SK-N-SH (cell line): Measurements from ENCODE around the gene MCC. TPM values are rescaled to one million over a fixed set of nuclear protein-coding genes. Genes with fewer than 3 reads are reported as not detected.
"Not testable (repeated sequence)": the region's sequence is repeated elsewhere in the genome, so short reads cannot be mapped to it uniquely, and the experiment has no call there.

Experiments
- CTCF ChIA-PET: fragments of 300-600, 350-600 bp; formaldehyde crosslinking; extraction: SDS; loops from one replicate; lab custom pipeline; 2021; lab: Yijun Ruan, JAX
- POLR2A ChIA-PET: fragments of 350-600 bp; sonication (Branson Sonifier 250); formaldehyde crosslinking; extraction: SDS; loops from one replicate; lab custom pipeline; 2020; ENCODE audit warnings: antibody characterized with exemption, inconsistent platforms; lab: Yijun Ruan, JAX
- DNase-seq: peaks from one replicate; pipeline ENCODE4 v3.0.0; 2012
- H2AFZ ChIP-seq: fragments of 200-600 bp; sonication (generic); 2 replicates; pipeline ENCODE4 v1.8.1; 2016; ENCODE audit warnings: antibody characterized with exemption, mild to moderate bottlenecking, low read depth
- H3F3A ChIP-seq: fragments of 200-600 bp; sonication (generic); replicated peaks from 2 replicates; pipeline ENCODE3; 2016; ENCODE audit warnings: antibody characterized with exemption, mild to moderate bottlenecking; ENCODE audit not compliant: insufficient read depth
- H3K27ac ChIP-seq, 2 experiments: fragments of 200-500 bp in 1 of 2; fragments of 200-600 bp in 1 of 2; sonication (Bioruptor generic) in 1 of 2; sonication (generic), shearing (Covaris generic) in 1 of 2; 2 replicates each; pipeline versions ENCODE4 v1.5.1 to v1.6.1; 2014 to 2016; ENCODE audit warnings: low read depth in 2 of 2, inconsistent platforms in 1 of 2, low read length in 1 of 2, mild to moderate bottlenecking in 1 of 2, mixed read lengths in 1 of 2
- H3K27me3 ChIP-seq: fragments of 200-600 bp; sonication (generic), shearing (Covaris generic); 2 replicates; pipeline ENCODE4 v1.6.1; 2016; ENCODE audit warnings: mixed run types; ENCODE audit not compliant: insufficient read depth
- H3K36me3 ChIP-seq, 2 experiments: fragments of 200-500 bp in 1 of 2; fragments of 200-600 bp in 1 of 2; sonication (Bioruptor generic) in 1 of 2; sonication (generic) in 1 of 2; replicated peaks in 1 of 2; 2 replicates each; pipeline versions ENCODE3 to v1.5.1; 2014 to 2016; ENCODE audit warnings: low read length in 1 of 2, mild to moderate bottlenecking in 1 of 2; ENCODE audit not compliant: insufficient read depth in 2 of 2, control insufficient read depth in 1 of 2
- H3K4me1 ChIP-seq, 2 experiments: fragments of 200-500 bp in 1 of 2; fragments of 200-600 bp in 1 of 2; sonication (Bioruptor generic) in 1 of 2; sonication (generic), shearing (Covaris generic) in 1 of 2; 2 replicates each; pipeline versions ENCODE4 v1.5.1 to v1.6.1; 2014 to 2016; ENCODE audit warnings: low read depth in 1 of 2, low read length in 1 of 2, mixed run types in 1 of 2; ENCODE audit not compliant: insufficient read depth in 2 of 2, control insufficient read depth in 1 of 2
- H3K4me2 ChIP-seq: fragments of 200-600 bp; sonication (generic), shearing (Covaris generic); 2 replicates; pipeline ENCODE4 v1.6.1; 2017; ENCODE audit warnings: mixed run types
- H3K4me3 ChIP-seq, 2 experiments: fragments of 200-500 bp in 1 of 2; fragments of 200-600 bp in 1 of 2; sonication (Bioruptor generic) in 1 of 2; sonication (generic), shearing (Covaris generic) in 1 of 2; 2 replicates each; pipeline versions ENCODE4 v1.5.1 to v1.8.1; 2014 to 2016; ENCODE audit warnings: low read depth in 2 of 2, inconsistent platforms in 1 of 2, low read length in 1 of 2, mild to moderate bottlenecking in 1 of 2, mixed read lengths in 1 of 2, moderate library complexity in 1 of 2
- H3K79me2 ChIP-seq: fragments of 200-600 bp; sonication (generic); 2 replicates; pipeline ENCODE4 v1.8.1; 2017; ENCODE audit warnings: mild to moderate bottlenecking; ENCODE audit not compliant: insufficient read depth
- H3K9ac ChIP-seq: fragments of 200-600 bp; sonication (generic); 2 replicates; pipeline ENCODE4 v1.6.1; 2017; ENCODE audit warnings: mixed run types
- H3K9me2 ChIP-seq: fragments of 200-600 bp; sonication (generic); 2 replicates; pipeline ENCODE4 v1.6.1; 2017; ENCODE audit warnings: mixed run types
- H3K9me3 ChIP-seq: fragments of 200-600 bp; sonication (generic); 2 replicates; pipeline ENCODE4 v1.6.1; 2017; ENCODE audit warnings: mixed run types, mild to moderate bottlenecking, moderate library complexity
- H4K20me1 ChIP-seq: fragments of 200-600 bp; sonication (generic); 2 replicates; pipeline ENCODE4 v1.6.1; 2017; ENCODE audit warnings: mild to moderate bottlenecking, mixed run types; ENCODE audit not compliant: insufficient read depth
- EP300 ChIP-seq, 2 experiments: IDR thresholded peaks; 2 replicates each; pipeline versions ENCODE4 v1.4.0 to v1.6.1; 2012; ENCODE audit warnings: borderline replicate concordance in 1 of 2, low read depth in 1 of 2, low read length in 1 of 2
- GATA2 ChIP-seq: sonication (generic); formaldehyde crosslinking; IDR thresholded peaks from 2 replicates; pipeline ENCODE4 v1.5.0; 2020; ENCODE audit warnings: mild to moderate bottlenecking, missing genetic modification reagents
- NRF1 ChIP-seq: IDR thresholded peaks from 2 replicates; pipeline ENCODE4 v1.6.1; 2012; ENCODE audit warnings: low read depth, mild to moderate bottlenecking, low read length
- PBX3 ChIP-seq: IDR thresholded peaks from 2 replicates; pipeline ENCODE4; 2012
- POLR2AphosphoS5 ChIP-seq: IDR thresholded peaks from 2 replicates; pipeline ENCODE4 v1.6.1; 2012; ENCODE audit warnings: low read depth, low read length
- RCOR1 ChIP-seq: fragments of 150-350 bp; IDR thresholded peaks from 2 replicates; pipeline ENCODE4 v1.6.1; 2017; ENCODE audit warnings: antibody characterized with exemption, low read length
- TEAD4 ChIP-seq: IDR thresholded peaks from 2 replicates; pipeline ENCODE4 v1.4.0; 2012; ENCODE audit warnings: mild to moderate bottlenecking, borderline replicate concordance; ENCODE audit not compliant: insufficient read depth
- USF2 ChIP-seq: fragments of 150-350 bp; IDR thresholded peaks from 2 replicates; pipeline ENCODE4 v1.6.1; 2017; ENCODE audit warnings: antibody characterized with exemption, low read length, low read depth, borderline replicate concordance
- YY1 ChIP-seq: IDR thresholded peaks from 2 replicates; pipeline ENCODE4 v1.4.0; 2012; ENCODE audit warnings: low read depth, mild to moderate bottlenecking
- WGBS: methylation state at CpG from one replicate; pipeline ENCODE4 v1.1.6; 2017; ENCODE audit warnings: low lambda C conversion rate; 5-methylcytosine and 5-hydroxymethylcytosine counted together
- polyA plus RNA-seq, 3 experiments: library from polyadenylated mRNA; depleted of rRNA; stranded (reverse); fragments of >200 nt; gene quantifications; 2 replicates each; pipeline ENCODE4 v1.2.3, GENCODE V29; 2012

MCC gene
- polyA plus RNA-seq, 1 of the 3 experiments (the other 2 are of a cell fraction), result 3.6 TPM

GRCh38 chr5:113463032-113463431 is 25.2 kb downstream of the MCC start:
- Histone ChIP-seq H3K4me3 (no peak overlapping the region), H3K79me2 (no peaks in the 10 kb centered on the region), H3K36me3 (no peaks in the 10 kb centered on the region), H2AFZ (no peak overlapping the region), H3K4me2 (no peak overlapping the region), H3K4me1 (no peaks in the 10 kb centered on the region), H4K20me1 (no peaks in the 10 kb centered on the region), H3K9me2 (no peaks in the 10 kb centered on the region), H3K27ac (no peak overlapping the region), H3K9me3 (no peaks in the 10 kb centered on the region), H3K9ac (no peak overlapping the region), H3F3A (no peaks in the 10 kb centered on the region), H3K27me3 (no peaks in the 10 kb centered on the region)
- POLR2A ChIA-PET, result no interaction called here
- TF ChIP-seq POLR2AphosphoS5, result no peak
- TF ChIP-seq GATA2 (CRISPR knock-in tag), result no peak
- no peak for TF ChIP-seq NRF1
- no peak for TF ChIP-seq TEAD4
- no peak for TF ChIP-seq USF2
- TF ChIP-seq PBX3, result no peak
- TF ChIP-seq RCOR1, result no peak
- no peak for DNase-seq
- CTCF ChIA-PET, result interaction anchor here (1.2 kb wide), 1 partner anchor 83 kb away, joined by 4 read pairs; no protein-coding TSS in a partner anchor

GRCh38 chr5:113457106-113457505 is 31.1 kb downstream of the MCC start:
- H3F3A ChIP-seq, H3K36me3 ChIP-seq, CTCF ChIA-PET, H3K4me1 ChIP-seq, H2AFZ ChIP-seq, POLR2A ChIA-PET, H3K27me3 ChIP-seq, H3K4me3 ChIP-seq, H3K9ac ChIP-seq, DNase-seq, H3K9me3 ChIP-seq, H3K79me2 ChIP-seq, H3K9me2 ChIP-seq, H4K20me1 ChIP-seq, H3K27ac ChIP-seq, H3K4me2 ChIP-seq: not testable (repeated sequence)
- 40% methylated on average over 3 of the region's 21 CpGs for WGBS

- POLR2A ChIA-PET, result no interaction called here
- Histone ChIP-seq H3K27ac (no peak overlapping the region), H2AFZ (no peak overlapping the region), H3K4me1 (no peaks in the 10 kb centered on the region), H3K9ac (no peak overlapping the region), H4K20me1 (no peaks in the 10 kb centered on the region), H3K9me3 (no peaks in the 10 kb centered on the region), H3F3A (no peaks in the 10 kb centered on the region), H3K4me3 (no peak overlapping the region), H3K27me3 (no peaks in the 10 kb centered on the region), H3K79me2 (no peaks in the 10 kb centered on the region), H3K4me2 (no peak overlapping the region), H3K36me3 (no peaks in the 10 kb centered on the region), H3K9me2 (no peaks in the 10 kb centered on the region)
- CTCF ChIA-PET, result no interaction called here
- no peak for DNase-seq
- 75% methylated on average over 6 of the region's 6 CpGs for WGBS
- no peak for TF ChIP-seq YY1
- no peak for TF ChIP-seq EP300 (IDR thresholded peaks at IDR 0.05; ENCODE audit: borderline replicate concordance in 1 of 2, low read depth in 1 of 2, low read length in 1 of 2)
- no peak for TF ChIP-seq RCOR1
These were observed 35.3 kb downstream of the MCC start for GRCh38 chr5:113452941-113453340.
